Prostate gland (tissue), 2 donors: ENCODE measurements around the gene CRYZL1. TPM values are rescaled to one million over a fixed set of nuclear protein-coding genes. Genes with fewer than 3 reads are reported as not detected.
"Not testable (repeated sequence)": the region's sequence is repeated elsewhere in the genome, so short reads cannot be mapped to it uniquely, and the experiment has no call there.

Source experiments
- DNase-seq: peaks from one replicate; pipeline ENCODE4 v3.0.0-alpha.2; 2019; ENCODE audit warnings: low spot score
- H3K27ac ChIP-seq, 2 donors: fragments of 200-600 bp; sonication (generic); 2 replicates each; pipeline ENCODE4 v1.5.1; 2017 to 2019
- H3K27me3 ChIP-seq: fragments of 200-600 bp; sonication (generic); replicated peaks from 2 replicates; pipeline ENCODE4 v1.5.1; 2019; ENCODE audit not compliant: insufficient read depth
- H3K36me3 ChIP-seq, 2 donors: fragments of 200-600 bp; sonication (generic); 1 replicate in 1 of 2; 2 replicates in 1 of 2; pipeline versions ENCODE4 v1.5.1 to v1.8.1; 2017 to 2019
- H3K4me1 ChIP-seq: fragments of 200-600 bp; sonication (generic); replicated peaks from 2 replicates; pipeline ENCODE4 v1.5.1; 2019
- H3K4me3 ChIP-seq, 2 donors: fragments of 200-600 bp; sonication (generic); 2 replicates each; pipeline ENCODE4 v1.5.1; 2017 to 2019
- H3K9me3 ChIP-seq: fragments of 200-600 bp; sonication (generic); 2 replicates; pipeline ENCODE4 v1.5.1; 2017
- CTCF ChIP-seq, 4 experiments: fragments of 200-600 bp in 2 of 4; fragments of 450-650 bp in 2 of 4; sonication (generic) in 2 of 4; IDR thresholded peaks; 1 replicate in 3 of 4; 2 replicates in 1 of 4; pipeline ENCODE4 v1.5.1; 2016 to 2019; ENCODE audit warnings: antibody characterized with exemption in 4 of 4, mild to moderate bottlenecking in 2 of 4, moderate library complexity in 2 of 4
- POLR2A ChIP-seq: fragments of 450-650 bp; IDR thresholded peaks from one replicate; pipeline ENCODE4 v1.6.1; 2016; ENCODE audit warnings: antibody characterized with exemption, mild to moderate bottlenecking
- POLR2AphosphoS5 ChIP-seq: sonication (generic); formaldehyde crosslinking; IDR thresholded peaks from one replicate; pipeline ENCODE4 v1.6.1; 2017; ENCODE audit warnings: antibody characterized with exemption
- WGBS: methylation state at CpG from one replicate; pipeline ENCODE4 v1.1.5; 2018; 5-methylcytosine and 5-hydroxymethylcytosine counted together
- intact Hi-C: fragments of 100-400 bp; cut with DNase I; formaldehyde crosslinking; loops from one replicate; pipeline ENCODE4 v1.14.2; 2022
- total RNA-seq, 2 donors: library from RNA; depleted of rRNA; stranded (reverse); fragments of >200 nt; gene quantifications; one replicate each; pipeline ENCODE4 v1.1.0, GENCODE V29; 2016

Gene CRYZL1
- total RNA-seq, 2 donors from 2014 or later = 22.3 to 28.9 TPM

- 98% methylated on average over 9 of the region's 9 CpGs for WGBS
- no peak for DNase-seq
- TF ChIP-seq POLR2A = no peak
- TF ChIP-seq POLR2AphosphoS5 = no peak
- TF ChIP-seq CTCF (IDR thresholded peaks at IDR 0.05) = no peak
Measured at GRCh38 chr21:33677450-33677849, 35.9 kb upstream of the CRYZL1 start.

DNA sequence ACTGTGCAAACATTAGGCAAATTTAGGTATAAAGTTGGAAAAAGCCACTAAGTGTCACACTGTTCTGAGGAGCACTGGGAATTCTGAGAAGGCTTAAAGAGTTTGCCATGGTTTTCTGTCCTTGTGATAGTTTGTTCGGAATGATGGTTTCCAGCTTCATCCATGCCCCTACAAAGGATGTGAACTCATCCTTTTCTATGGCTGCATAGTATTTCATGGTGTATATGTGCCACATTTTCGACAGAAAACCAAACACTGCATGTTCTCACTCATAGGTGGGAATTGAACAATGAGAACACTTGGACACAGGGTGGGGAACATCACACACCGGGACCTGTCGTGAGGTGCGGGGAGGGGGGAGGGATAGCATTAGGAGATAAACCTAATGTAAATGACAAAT is 35.1 kb upstream of the CRYZL1 start:
- WGBS = 97% methylated on average over 5 of the region's 5 CpGs
- H3K36me3 ChIP-seq, H3K27ac ChIP-seq, H3K4me3 ChIP-seq, H3K4me1 ChIP-seq, intact Hi-C loops, H3K27me3 ChIP-seq, DNase-seq, H3K9me3 ChIP-seq: not testable (repeated sequence)

More at GRCh38 chr21:33677450-33677849, 35.9 kb upstream of the CRYZL1 start:
- no peak overlapping the region for H3K4me3 ChIP-seq
- intact Hi-C loops = no loop called here
- no peaks in the 10 kb centered on the region for H3K27me3 ChIP-seq
- H3K9me3 ChIP-seq = no peaks in the 10 kb centered on the region
- no peaks in the 10 kb centered on the region for H3K36me3 ChIP-seq
- no peak overlapping the region for H3K27ac ChIP-seq
- no peaks in the 10 kb centered on the region for H3K4me1 ChIP-seq

GRCh38 chr21:33674226-33674625 is 32.7 kb upstream of the CRYZL1 start:
- no peak overlapping the region for H3K27ac ChIP-seq
- H3K4me1 ChIP-seq = no peaks in the 10 kb centered on the region
- no peaks in the 10 kb centered on the region for H3K36me3 ChIP-seq
- H3K27me3 ChIP-seq = no peaks in the 10 kb centered on the region
- intact Hi-C loops = no loop called here
- DNase-seq = no peak
- no peaks in the 10 kb centered on the region for H3K9me3 ChIP-seq
- 30% methylated on average over 1 of the region's 1 CpG for WGBS
- no peak for TF ChIP-seq POLR2AphosphoS5
- no peak for TF ChIP-seq POLR2A
- no peak for TF ChIP-seq CTCF (IDR thresholded peaks at IDR 0.05)
- H3K4me3 ChIP-seq = no peak overlapping the region

- Histone ChIP-seq H3K27ac (no peak overlapping the region), H3K4me3 (no peak overlapping the region), H3K9me3 (no peaks in the 10 kb centered on the region), H3K36me3 (no peaks in the 10 kb centered on the region), H3K27me3 (no peaks in the 10 kb centered on the region), H3K4me1 (no peaks in the 10 kb centered on the region)
- intact Hi-C loops = no loop called here
- no peak for TF ChIP-seq POLR2AphosphoS5
- no peak for TF ChIP-seq POLR2A
- no peak for TF ChIP-seq CTCF (IDR thresholded peaks at IDR 0.05)
- 86% methylated on average over 8 of the region's 8 CpGs for WGBS
- DNase-seq = no peak
Measured at GRCh38 chr21:33673473-33673872, 31.9 kb upstream of the CRYZL1 start.

GRCh38 chr21:33670076-33670978 is 28.8 kb upstream of the CRYZL1 start:
- intact Hi-C loops = no loop called here
- 94% methylated on average over 6 of the region's 6 CpGs for WGBS
- DNase-seq = no peak
- H3K4me3 ChIP-seq = no peak overlapping the region
- no peaks in the 10 kb centered on the region for H3K9me3 ChIP-seq
- H3K4me1 ChIP-seq = no peaks in the 10 kb centered on the region
- no peaks in the 10 kb centered on the region for H3K27me3 ChIP-seq
- no peak for TF ChIP-seq POLR2AphosphoS5
- TF ChIP-seq CTCF (IDR thresholded peaks at IDR 0.05) = no peak
- no peak for TF ChIP-seq POLR2A
- H3K27ac ChIP-seq = no peak overlapping the region
- H3K36me3 ChIP-seq = no peaks in the 10 kb centered on the region
